Measurements from ENCODE around the gene PAX2. TPM values are rescaled to one million over a fixed set of nuclear protein-coding genes. Genes with fewer than 3 reads are reported as not detected.

Gene PAX2
- total RNA-seq, 2 donors from 2014 or later = 0.16 TPM; not detected in 1

GRCh38 chr10:100793055-100793454 lies 47.7 kb downstream of the PAX2 start:
- Mint-ChIP-seq H3K9me3 (no peaks in the 10 kb centered on the region), H3K4me3 (no peak overlapping the region)
- ATAC-seq (replicated peaks) = no peak

DNA sequence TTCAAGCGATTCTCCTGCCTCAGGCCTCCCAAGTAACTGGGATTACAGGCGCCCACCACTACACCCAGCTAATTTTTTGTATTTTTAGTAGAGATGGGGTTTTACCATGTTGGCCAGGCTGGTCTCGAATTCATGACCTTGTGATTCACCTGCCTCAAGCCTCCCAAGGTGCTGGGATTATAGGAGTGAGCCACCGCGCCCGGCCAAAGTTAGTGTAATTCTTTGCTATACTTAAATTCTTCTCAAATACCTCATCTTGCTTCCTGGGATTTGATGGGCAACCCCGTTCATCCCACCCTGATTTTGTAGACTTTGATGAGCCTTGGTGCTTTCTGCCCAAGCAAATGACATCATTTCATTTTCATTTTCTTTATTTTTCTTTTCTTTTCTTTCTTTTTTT lies 54.5 kb downstream of the PAX2 start:
- ATAC-seq (replicated peaks) = no peak
- H3K4me1 Mint-ChIP-seq = no peaks in the 10 kb centered on the region
- H3K9me3 Mint-ChIP-seq = no peaks in the 10 kb centered on the region
- peaks cover 66% of the 10 kb centered on the region for H3K27me3 Mint-ChIP-seq
- H3K4me3 Mint-ChIP-seq = no peak overlapping the region
- no peak overlapping the region for H3K27ac Mint-ChIP-seq
- H3K36me3 Mint-ChIP-seq (ENCODE audit: low read depth) = no peaks in the 10 kb centered on the region

More at GRCh38 chr10:100793055-100793454, 47.7 kb downstream of the PAX2 start:
- no peaks in the 10 kb centered on the region for H3K36me3 Mint-ChIP-seq (ENCODE audit: low read depth)
- no peaks in the 10 kb centered on the region for H3K4me1 Mint-ChIP-seq
- H3K27me3 Mint-ChIP-seq = peaks cover 53% of the 10 kb centered on the region
- no peak overlapping the region for H3K27ac Mint-ChIP-seq

DNA sequence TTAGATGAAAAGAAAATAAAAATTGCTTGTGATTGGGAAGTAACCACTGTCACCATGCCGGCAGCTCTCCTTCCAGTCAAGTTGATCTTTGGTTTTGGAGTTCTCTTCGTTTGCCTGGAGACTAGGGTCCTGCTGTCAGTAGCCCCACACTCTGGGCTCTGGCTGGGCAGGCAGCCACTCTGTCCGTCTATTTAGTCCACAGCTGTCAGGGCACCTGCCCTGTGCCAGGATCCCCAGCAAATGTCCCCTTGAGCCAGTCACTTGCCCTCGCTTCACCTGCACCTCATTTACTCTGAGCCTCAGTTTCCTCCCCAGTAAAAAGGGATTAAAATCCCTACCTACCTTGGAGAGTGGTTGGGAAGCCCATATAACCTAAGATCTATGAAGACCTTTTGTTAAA lies 55.5 kb downstream of the PAX2 start:
- Mint-ChIP-seq H3K9me3 (no peaks in the 10 kb centered on the region), H3K4me1 (no peaks in the 10 kb centered on the region), H3K36me3 (ENCODE audit: low read depth) (no peaks in the 10 kb centered on the region), H3K27me3 (peaks cover 59% of the 10 kb centered on the region), H3K4me3 (no peak overlapping the region), H3K27ac (no peak overlapping the region)
- no peak for ATAC-seq (replicated peaks)

DNA sequence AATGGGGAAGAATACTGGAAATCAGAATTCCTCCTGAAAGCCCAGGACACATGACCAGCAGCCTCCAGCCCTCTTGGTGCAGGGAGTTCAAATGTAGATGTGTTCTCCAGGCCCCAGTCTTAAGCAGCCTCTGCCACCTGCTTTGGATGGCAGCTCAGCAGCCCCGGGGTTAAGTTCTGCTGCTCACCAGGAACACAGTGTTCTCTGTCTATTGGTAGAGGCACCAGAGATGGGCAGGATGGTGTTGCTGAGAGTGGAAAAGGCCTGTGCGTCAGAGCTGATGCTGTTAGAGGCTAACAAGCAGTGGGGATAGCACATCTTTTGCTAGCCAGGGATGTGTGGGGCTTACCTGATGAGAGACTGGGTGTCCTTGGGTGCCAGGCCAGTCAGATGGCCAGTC lies 56.8 kb downstream of the PAX2 start:
- ATAC-seq (replicated peaks) = no peak
- Mint-ChIP-seq H3K27ac (no peak overlapping the region), H3K9me3 (no peaks in the 10 kb centered on the region), H3K4me1 (no peaks in the 10 kb centered on the region), H3K36me3 (ENCODE audit: low read depth) (no peaks in the 10 kb centered on the region), H3K27me3 (peaks cover 62% of the 10 kb centered on the region), H3K4me3 (no peak overlapping the region)

DNA sequence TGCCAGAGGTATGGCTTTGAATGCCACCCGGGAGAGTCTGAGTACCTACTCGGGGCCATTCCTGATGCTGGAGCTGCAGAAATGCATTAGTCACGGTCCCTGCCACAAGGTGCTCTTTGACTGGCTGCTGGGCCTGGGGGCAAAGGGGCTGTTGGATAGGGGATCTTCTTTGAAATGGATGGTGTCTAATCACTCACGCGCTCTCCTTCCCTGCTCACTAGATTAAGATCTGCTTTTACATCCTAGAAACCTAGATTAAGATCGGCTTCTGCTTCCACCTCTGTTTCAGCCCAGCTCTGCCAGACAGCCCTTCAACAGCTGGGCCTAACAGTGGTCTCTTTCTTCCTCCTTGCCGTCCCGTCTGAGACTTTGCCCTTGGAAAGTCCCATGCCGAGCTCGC lies 57.2 kb downstream of the PAX2 start:
- Mint-ChIP-seq H3K9me3 (no peaks in the 10 kb centered on the region), H3K36me3 (ENCODE audit: low read depth) (no peaks in the 10 kb centered on the region), H3K4me1 (no peaks in the 10 kb centered on the region), H3K27me3 (peaks cover 62% of the 10 kb centered on the region), H3K4me3 (no peak overlapping the region), H3K27ac (no peak overlapping the region)
- no peak for ATAC-seq (replicated peaks)

GRCh38 chr10:100803492-100803891 lies 58.1 kb downstream of the PAX2 start:
- Mint-ChIP-seq H3K27me3 (peaks cover 64% of the 10 kb centered on the region), H3K4me1 (no peaks in the 10 kb centered on the region), H3K9me3 (no peaks in the 10 kb centered on the region), H3K36me3 (ENCODE audit: low read depth) (no peaks in the 10 kb centered on the region), H3K27ac (no peak overlapping the region), H3K4me3 (no peak overlapping the region)
- ATAC-seq (replicated peaks) = no peak

DNA sequence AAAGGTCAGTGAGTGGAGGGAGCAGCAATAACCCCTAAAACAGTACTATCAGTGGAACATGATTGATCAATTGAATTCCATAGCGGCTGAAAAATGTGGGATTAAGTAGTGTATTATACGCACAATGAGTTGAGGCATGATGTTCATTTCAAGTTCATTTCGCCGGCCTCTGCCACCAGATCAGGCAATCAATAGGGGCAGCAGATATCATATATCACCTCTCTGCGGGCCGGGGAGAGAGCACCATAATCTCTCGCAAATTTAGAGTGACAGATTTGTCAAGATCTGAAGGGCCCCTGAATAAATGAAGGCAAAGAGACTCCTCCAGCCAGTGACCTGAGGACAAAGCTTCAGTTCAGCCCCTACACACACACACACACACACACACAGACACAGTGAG lies 58.5 kb downstream of the PAX2 start:
- Mint-ChIP-seq H3K4me3 (no peak overlapping the region), H3K9me3 (no peaks in the 10 kb centered on the region), H3K27me3 (peaks cover 64% of the 10 kb centered on the region)

DNA sequence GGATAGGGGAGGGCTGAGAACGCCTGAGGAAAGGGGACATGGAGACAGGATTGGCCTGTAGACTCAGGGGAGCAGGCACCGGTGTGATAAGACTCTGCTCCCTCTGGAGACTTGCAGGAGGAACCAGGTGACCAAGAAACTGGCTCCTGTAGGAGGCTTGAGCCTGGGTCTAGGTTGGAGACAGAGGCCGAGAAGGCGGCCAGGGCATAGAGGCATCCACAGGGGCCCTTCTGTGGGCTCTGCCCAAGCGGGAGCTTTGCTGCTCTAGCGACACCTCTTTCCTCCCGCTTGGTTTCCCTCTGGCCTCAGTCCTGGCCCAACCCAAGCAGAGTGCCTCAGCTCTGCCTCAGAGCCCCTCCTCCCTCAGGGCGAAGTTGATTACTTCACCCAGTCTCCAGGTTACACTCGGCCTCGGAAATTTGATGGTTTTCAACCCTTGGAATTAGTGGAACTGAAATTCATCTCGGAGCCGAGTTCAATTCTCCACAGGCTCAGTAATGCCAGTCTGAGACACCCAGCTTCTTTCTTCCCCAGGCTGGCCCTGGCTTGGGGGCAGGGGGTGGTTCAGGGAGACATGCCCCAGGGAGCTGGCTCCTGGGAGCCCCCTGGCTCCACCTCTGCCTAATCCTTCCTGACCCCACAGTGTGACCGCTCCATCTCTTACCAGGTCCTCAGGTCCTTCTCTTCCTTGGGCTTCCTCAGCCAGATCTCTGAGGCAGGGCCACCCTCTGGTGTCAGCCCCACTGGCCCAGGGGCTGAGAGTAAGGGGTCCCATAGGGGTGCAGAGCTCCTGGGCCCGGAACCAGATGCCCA lies 60.4 kb downstream of the PAX2 start:
- ATAC-seq (replicated peaks) = no peak
- H3K27me3 Mint-ChIP-seq = peaks cover 63% of the 10 kb centered on the region
- H3K27ac Mint-ChIP-seq = no peak overlapping the region

More for the DNA sequence above, 58.5 kb downstream of the PAX2 start:
- no peaks in the 10 kb centered on the region for H3K4me1 Mint-ChIP-seq
- H3K36me3 Mint-ChIP-seq (ENCODE audit: low read depth) = no peaks in the 10 kb centered on the region
- no peak for ATAC-seq (replicated peaks)
- no peak overlapping the region for H3K27ac Mint-ChIP-seq

GRCh38 chr10:100806356-100806645 lies 60.9 kb downstream of the PAX2 start:
- no peak overlapping the region for H3K27ac Mint-ChIP-seq
- no peaks in the 10 kb centered on the region for H3K36me3 Mint-ChIP-seq (ENCODE audit: low read depth)
- ATAC-seq (replicated peaks) = no peak
- H3K9me3 Mint-ChIP-seq = no peaks in the 10 kb centered on the region
- peaks cover 65% of the 10 kb centered on the region for H3K27me3 Mint-ChIP-seq
- no peak overlapping the region for H3K4me3 Mint-ChIP-seq
- H3K4me1 Mint-ChIP-seq = no peaks in the 10 kb centered on the region

More for the DNA sequence above, 60.4 kb downstream of the PAX2 start:
- Mint-ChIP-seq H3K9me3 (no peaks in the 10 kb centered on the region), H3K36me3 (ENCODE audit: low read depth) (no peaks in the 10 kb centered on the region), H3K4me3 (no peak overlapping the region), H3K4me1 (no peaks in the 10 kb centered on the region)

DNA sequence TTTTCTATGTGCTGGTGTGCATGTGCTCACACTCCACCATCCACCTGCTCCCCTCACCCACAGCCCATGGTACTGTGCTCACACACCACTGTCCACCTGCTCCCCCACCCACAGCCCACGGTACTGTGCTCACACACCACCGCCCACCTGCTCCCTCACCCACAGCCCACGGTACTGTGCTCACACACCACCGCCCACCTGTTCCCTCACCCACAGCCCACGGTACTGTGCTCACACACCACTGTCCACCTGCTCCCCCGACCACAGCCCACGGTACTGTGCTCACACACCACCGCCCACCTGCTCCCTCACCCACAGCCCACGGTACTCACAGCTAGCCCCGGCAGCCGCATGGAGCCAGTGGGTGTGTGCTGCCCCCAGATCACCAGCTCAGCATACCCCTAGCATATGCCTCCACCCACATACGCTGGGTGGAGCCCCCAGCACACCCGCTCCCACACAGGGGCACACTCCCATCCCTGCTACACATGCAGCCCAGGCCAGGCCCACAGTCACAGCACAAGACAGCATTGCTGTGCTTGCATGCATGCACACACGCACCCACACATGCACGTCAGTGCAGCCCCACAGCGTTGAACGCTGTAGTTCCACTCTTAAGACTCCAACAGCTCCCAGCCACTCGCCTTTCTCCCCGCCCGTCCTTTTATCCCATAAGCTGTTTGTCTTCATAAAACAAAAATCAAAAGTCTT lies 62.0 kb downstream of the PAX2 start:
- H3K27me3 Mint-ChIP-seq = peaks cover 68% of the 10 kb centered on the region
- no peaks in the 10 kb centered on the region for H3K36me3 Mint-ChIP-seq (ENCODE audit: low read depth)
- no peak overlapping the region for H3K27ac Mint-ChIP-seq
- no peaks in the 10 kb centered on the region for H3K4me1 Mint-ChIP-seq
- H3K4me3 Mint-ChIP-seq = no peak overlapping the region
- H3K9me3 Mint-ChIP-seq = no peaks in the 10 kb centered on the region
- ATAC-seq (replicated peaks) = no peak

GRCh38 chr10:100808876-100809275 lies 63.5 kb downstream of the PAX2 start:
- Mint-ChIP-seq H3K27ac (no peak overlapping the region), H3K27me3 (peaks cover 68% of the 10 kb centered on the region)
- no peak for ATAC-seq (replicated peaks)

GRCh38 chr10:100810091-100810834 lies 64.9 kb downstream of the PAX2 start:
- Mint-ChIP-seq H3K4me1 (no peaks in the 10 kb centered on the region), H3K36me3 (ENCODE audit: low read depth) (no peaks in the 10 kb centered on the region), H3K4me3 (no peak overlapping the region), H3K9me3 (no peaks in the 10 kb centered on the region), H3K27me3 (peaks cover 66% of the 10 kb centered on the region), H3K27ac (no peak overlapping the region)
- ATAC-seq (replicated peaks) = no peak

More at GRCh38 chr10:100808876-100809275, 63.5 kb downstream of the PAX2 start:
- Mint-ChIP-seq H3K4me1 (no peaks in the 10 kb centered on the region), H3K4me3 (no peak overlapping the region), H3K36me3 (ENCODE audit: low read depth) (no peaks in the 10 kb centered on the region), H3K9me3 (no peaks in the 10 kb centered on the region)

- peaks cover 66% of the 10 kb centered on the region for H3K27me3 Mint-ChIP-seq
- H3K9me3 Mint-ChIP-seq = no peaks in the 10 kb centered on the region
- no peak overlapping the region for H3K4me3 Mint-ChIP-seq
- no peaks in the 10 kb centered on the region for H3K36me3 Mint-ChIP-seq (ENCODE audit: low read depth)
- no peak overlapping the region for H3K27ac Mint-ChIP-seq
- no peaks in the 10 kb centered on the region for H3K4me1 Mint-ChIP-seq
- ATAC-seq (replicated peaks) = no peak
Measured at GRCh38 chr10:100810835-100811116, 65.4 kb downstream of the PAX2 start.

- H3K4me3 Mint-ChIP-seq = no peak overlapping the region
- H3K9me3 Mint-ChIP-seq = no peaks in the 10 kb centered on the region
- H3K27ac Mint-ChIP-seq = no peak overlapping the region
- peaks cover 65% of the 10 kb centered on the region for H3K27me3 Mint-ChIP-seq
- no peaks in the 10 kb centered on the region for H3K4me1 Mint-ChIP-seq
- ATAC-seq (replicated peaks) = no peak
- H3K36me3 Mint-ChIP-seq (ENCODE audit: low read depth) = no peaks in the 10 kb centered on the region
Measured at GRCh38 chr10:100811261-100811660, 65.9 kb downstream of the PAX2 start.

Data from activated T-helper 17 cell treated with anti-CD3 and anti-CD28 coated beads, Interleukin-2, amount 50 U/mL, for 72 hours (primary cell).